Fibroblast of pulmonary artery (primary cell): ENCODE data around the gene ZNF778.
"Not testable (repeated sequence)": the region's sequence is repeated elsewhere in the genome, so short reads cannot be mapped to it uniquely, and the experiment has no call there.

Experiments used
- DNase-seq: peaks from one replicate; pipeline ENCODE4 v3.0.0-alpha.2; 2010; ENCODE audit warnings: low read depth
- H3K4me3 ChIP-seq: replicated peaks from 2 replicates; pipeline ENCODE4 v1.5.1; 2011; ENCODE audit warnings: low read depth, mild to moderate bottlenecking, control low read depth, low read length, moderate library complexity
- CTCF ChIP-seq: IDR thresholded peaks from 2 replicates; pipeline ENCODE4 v1.5.1; 2011; ENCODE audit warnings: mild to moderate bottlenecking, control low read depth, low read length, inconsistent platforms; ENCODE audit errors: missing control alignments

ZNF778 gene

GRCh38 chr16:89265647-89266046 is 48.1 kb downstream of the ZNF778 start:
- no peak for TF ChIP-seq CTCF
- DNase-seq: no peak
- no peak overlapping the region for H3K4me3 ChIP-seq

GRCh38 chr16:89266521-89267134 is 49.1 kb downstream of the ZNF778 start:
- no peak for DNase-seq
- TF ChIP-seq CTCF: no peak
- H3K4me3 ChIP-seq: no peak overlapping the region

GRCh38 chr16:89267746-89268145 is 50.2 kb downstream of the ZNF778 start:
- DNase-seq, H3K4me3 ChIP-seq: not testable (repeated sequence)

- DNase-seq: no peak
- H3K4me3 ChIP-seq: no peak overlapping the region
- no peak for TF ChIP-seq CTCF
Observed at GRCh38 chr16:89268585-89268984, 51.1 kb downstream of the ZNF778 start.

- no peak overlapping the region for H3K4me3 ChIP-seq
- no peak for TF ChIP-seq CTCF
- peak; percentile 69 for DNase-seq
Observed at GRCh38 chr16:89268987-89269735, 51.7 kb downstream of the ZNF778 start.

- no peak for DNase-seq
- TF ChIP-seq CTCF: no peak
- no peak overlapping the region for H3K4me3 ChIP-seq
Observed at GRCh38 chr16:89269805-89270665, 52.5 kb downstream of the ZNF778 start.

GRCh38 chr16:89270666-89271345 is 53.3 kb downstream of the ZNF778 start:
- H3K4me3 ChIP-seq: no peak overlapping the region
- no peak for DNase-seq
- no peak for TF ChIP-seq CTCF
